ENCODE measurements around the gene CPPED1. TPM values are rescaled to one million over a fixed set of nuclear protein-coding genes. Genes with fewer than 3 reads are reported as not detected.

The CPPED1 gene
- total and polyA plus RNA-seq, 4 donors: 10.4 to 29.1 (median 23.0) TPM

- no peak for TF ChIP-seq GABPA (IDR thresholded peaks at IDR 0.05 in 1 of 2, conservative IDR thresholded peaks at IDR 0.05 in 1 of 2)
- TF ChIP-seq MAX (IDR thresholded peaks at IDR 0.05): no peak
- TF ChIP-seq TAF1 (conservative IDR thresholded peaks at IDR 0.05): no peak
Measured at GRCh38 chr16:12728469-12728868, 75.2 kb downstream of the CPPED1 start (continued).

GRCh38 chr16:12724226-12724625, 79.5 kb downstream of the CPPED1 start:
- no peak overlapping the region for H3K4me3 ChIP-seq (ENCODE audit: low read depth in 1 of 3, low read length in 3 of 3)
- TF ChIP-seq FOXA1 (IDR thresholded peaks at IDR 0.05): no peak
- TF ChIP-seq RXRA (IDR thresholded peaks at IDR 0.05): no peak
- TF ChIP-seq FOXA2 (IDR thresholded peaks at IDR 0.05): no peak
- TF ChIP-seq REST (IDR thresholded peaks at IDR 0.05): no peak
- TF ChIP-seq ATF3 (IDR thresholded peaks at IDR 0.05): no peak
- TF ChIP-seq NR2F2 (IDR thresholded peaks at IDR 0.05): no peak
- TF ChIP-seq HNF4G (IDR thresholded peaks at IDR 0.05): no peak
- no peak for TF ChIP-seq GABPA (IDR thresholded peaks at IDR 0.05 in 1 of 2, conservative IDR thresholded peaks at IDR 0.05 in 1 of 2)
- TF ChIP-seq ZBTB33 (IDR thresholded peaks at IDR 0.05): no peak
- WGBS: 94% methylated on average over 8 of the region's 8 CpGs

GRCh38 chr16:12723681-12724080, 80.0 kb downstream of the CPPED1 start:
- WGBS: 90% methylated on average over 5 of the region's 5 CpGs
- DNase-seq (ENCODE audit: low spot score): no peak
- no peaks in the 10 kb centered on the region for H3K4me1 ChIP-seq (ENCODE audit: control insufficient read depth in 4 of 4, insufficient read depth in 4 of 4, low read length in 3 of 4)
- no peak for TF ChIP-seq FOXA2 (IDR thresholded peaks at IDR 0.05)
- TF ChIP-seq FOXA1 (IDR thresholded peaks at IDR 0.05): no peak
- TF ChIP-seq JUND (IDR thresholded peaks at IDR 0.05): no peak
- TF ChIP-seq ZBTB33 (IDR thresholded peaks at IDR 0.05): no peak
- TF ChIP-seq EGR1 (IDR thresholded peaks at IDR 0.05; ENCODE audit: low read depth in 2 of 2): no peak
- no peak for TF ChIP-seq SP1 (IDR thresholded peaks at IDR 0.05)
- no peak for TF ChIP-seq REST (IDR thresholded peaks at IDR 0.05)
- no peak for TF ChIP-seq MAX (IDR thresholded peaks at IDR 0.05)
- TF ChIP-seq RXRA (IDR thresholded peaks at IDR 0.05): no peak
- TF ChIP-seq YY1 (IDR thresholded peaks at IDR 0.05): no peak
- TF ChIP-seq ATF3 (IDR thresholded peaks at IDR 0.05): no peak
- TF ChIP-seq RAD21 (IDR thresholded peaks at IDR 0.05): no peak
- TF ChIP-seq HNF4A (conservative IDR thresholded peaks at IDR 0.05): no peak
- H3K9me3 ChIP-seq (ENCODE audit: control insufficient read depth in 4 of 4, low read length in 3 of 4): no peaks in the 10 kb centered on the region
- no peaks in the 10 kb centered on the region for H3K27me3 ChIP-seq (ENCODE audit: control insufficient read depth in 4 of 4, insufficient read depth in 4 of 4, low read length in 3 of 4)
- H3K36me3 ChIP-seq (ENCODE audit: control insufficient read depth in 4 of 4, insufficient read depth in 3 of 4, low read depth in 1 of 4, low read length in 3 of 4): peaks cover 0 to 8% (median 1%) of the 10 kb centered on the region in 4 donors
- no peak overlapping the region for H3K4me3 ChIP-seq (ENCODE audit: low read depth in 1 of 3, low read length in 3 of 3)
- H3K9ac ChIP-seq (ENCODE audit: low read depth in 1 of 2, low read length in 2 of 2): no peak overlapping the region
- no peak overlapping the region for H3K27ac ChIP-seq (ENCODE audit: low read depth in 1 of 2, low read length in 2 of 2)

More at GRCh38 chr16:12724226-12724625, 79.5 kb downstream of the CPPED1 start:
- no peaks in the 10 kb centered on the region for H3K9me3 ChIP-seq (ENCODE audit: control insufficient read depth in 4 of 4, low read length in 3 of 4)
- no peaks in the 10 kb centered on the region for H3K4me1 ChIP-seq (ENCODE audit: control insufficient read depth in 4 of 4, insufficient read depth in 4 of 4, low read length in 3 of 4)
- no peaks in the 10 kb centered on the region for H3K27me3 ChIP-seq (ENCODE audit: control insufficient read depth in 4 of 4, insufficient read depth in 4 of 4, low read length in 3 of 4)
- H3K27ac ChIP-seq (ENCODE audit: low read depth in 1 of 2, low read length in 2 of 2): no peak overlapping the region
- no peak overlapping the region for H3K9ac ChIP-seq (ENCODE audit: low read depth in 1 of 2, low read length in 2 of 2)
- no peak for DNase-seq (ENCODE audit: low spot score)
- H3K36me3 ChIP-seq (ENCODE audit: control insufficient read depth in 4 of 4, insufficient read depth in 3 of 4, low read depth in 1 of 4, low read length in 3 of 4): peaks cover 0 to 8% (median 1%) of the 10 kb centered on the region in 4 donors
